Breast epithelium (tissue), 4 donors: Measurements from ENCODE around the gene BAZ2A. TPM values are rescaled to one million over a fixed set of nuclear protein-coding genes. Genes with fewer than 3 reads are reported as not detected.

Experiments
- DNase-seq, 2 donors: peaks; one replicate each; pipeline ENCODE4 v3.0.0-alpha.2; 2019; ENCODE audit warnings: low spot score in 2 of 2
- H3K27ac ChIP-seq, 2 donors: fragments of 200-600 bp; sonication (generic) in 1 of 2; one replicate each; pipeline ENCODE4 v1.5.1; 2016 to 2019; ENCODE audit warnings: mild to moderate bottlenecking in 1 of 2
- H3K27me3 ChIP-seq, 2 donors: fragments of 200-600 bp; sonication (generic) in 1 of 2; one replicate each; pipeline versions ENCODE4 v1.5.1 to v1.6.0; 2017 to 2019; ENCODE audit warnings: control low read depth in 1 of 2, mild to moderate bottlenecking in 1 of 2
- H3K36me3 ChIP-seq: fragments of 200-600 bp; one replicate; pipeline ENCODE4 v1.5.1; 2019
- H3K4me1 ChIP-seq, 2 donors: fragments of 200-600 bp; sonication (generic); one replicate each; pipeline ENCODE4 v1.5.1; 2016 to 2019; ENCODE audit warnings: control low read depth in 1 of 2
- H3K4me3 ChIP-seq, 3 donors: fragments of 200-600 bp; sonication (generic); 1 replicate in 2 of 3; 2 replicates in 1 of 3; pipeline ENCODE4 v1.5.1; 2016 to 2019; ENCODE audit warnings: mild to moderate bottlenecking in 3 of 3, moderate library complexity in 2 of 3
- H3K9me3 ChIP-seq, 2 donors: fragments of 200-600 bp; sonication (generic) in 1 of 2; one replicate each; pipeline ENCODE4 v1.5.1; 2016 to 2019; ENCODE audit warnings: control low read depth in 1 of 2
- CTCF ChIP-seq, 3 donors: fragments of 450-650 bp; IDR thresholded peaks; one replicate each; pipeline ENCODE4 v1.5.1; 2016 to 2017; ENCODE audit warnings: antibody characterized with exemption in 3 of 3, mild to moderate bottlenecking in 3 of 3, moderate library complexity in 3 of 3
- POLR2A ChIP-seq: fragments of 450-650 bp; IDR thresholded peaks from one replicate; pipeline ENCODE4 v1.6.1; 2016; ENCODE audit warnings: antibody characterized with exemption, mild to moderate bottlenecking, moderate library complexity
- POLR2AphosphoS5 ChIP-seq, 3 donors: sonication (generic); formaldehyde crosslinking; IDR thresholded peaks; one replicate each; pipeline ENCODE4 v1.6.1; 2017; ENCODE audit warnings: antibody characterized with exemption in 3 of 3
- intact Hi-C: fragments of 100-400 bp; cut with DNase I; formaldehyde crosslinking; loops from one replicate; pipeline ENCODE4 v1.15.1; 2023; ENCODE audit warnings: low total_unique reads
- total RNA-seq, 3 donors: library from RNA; depleted of rRNA; stranded (reverse); fragments of >200 nt; gene quantifications; one replicate each; pipeline ENCODE4 v1.1.0, GENCODE V29; 2016

Gene BAZ2A
- total RNA-seq, 3 donors from 2014 or later = 80.2 to 104 (median 81.0) TPM

- no peak for DNase-seq
Measured at GRCh38 chr12:56546680-56547079, 83.4 kb downstream of the BAZ2A start.

More at GRCh38 chr12:56546680-56547079, 83.4 kb downstream of the BAZ2A start:
- H3K4me1 ChIP-seq = no peaks in the 10 kb centered on the region
- TF ChIP-seq POLR2A (no peak), POLR2AphosphoS5 (IDR thresholded peaks at IDR 0.05) (no peak), CTCF (IDR thresholded peaks at IDR 0.05) (no peak)
- no peaks in the 10 kb centered on the region for H3K36me3 ChIP-seq
- no peak overlapping the region for H3K27ac ChIP-seq
- intact Hi-C loops = no loop called here
- H3K27me3 ChIP-seq = no peaks in the 10 kb centered on the region
- no peak overlapping the region for H3K4me3 ChIP-seq
- H3K9me3 ChIP-seq = no peaks in the 10 kb centered on the region

Other genes starting within 250 kb of the BAZ2A start
- gene TIMELESS, start 180.9 kb downstream of the BAZ2A start, total RNA-seq = 1 to 10 TPM; 4.5 to 7.2 (median 6.7) TPM
- not detected for gene MIP, start 175.7 kb downstream of the BAZ2A start, total RNA-seq
- 1 to 10 TPM; 2.9 to 4.8 (median 3.6) TPM for gene SPRYD4, start 161.7 kb downstream of the BAZ2A start, total RNA-seq
- 1 to 10 TPM in 2 of 3 donors, under 1 TPM in 1; 0.16 to 5.1 (median 4.6) TPM for gene GLS2, start 142.2 kb downstream of the BAZ2A start, total RNA-seq
- gene RBMS2, start 108.5 kb downstream of the BAZ2A start, total RNA-seq = 10 to 100 TPM; 22.9 to 27.5 (median 27.2) TPM
- gene ATP5F1B, start 15.7 kb upstream of the BAZ2A start, total RNA-seq = 100 to 1,000 TPM; 310 to 369 (median 328) TPM
- 100 to 1,000 TPM in 2 of 3 donors, 10 to 100 TPM in 1; 85.0 to 134 (median 111) TPM for gene PTGES3, start 58.0 kb upstream of the BAZ2A start, total RNA-seq
- gene NACA, start 95.0 kb upstream of the BAZ2A start, total RNA-seq = 1,000 to 10,000 TPM; 1,363 to 1,488 (median 1,386) TPM
- 10 to 100 TPM in 1 of 3 donors, 1 to 10 TPM in 2; 7.9 to 13.0 (median 8.3) TPM for gene PRIM1, start 122.0 kb upstream of the BAZ2A start, total RNA-seq
- 1 to 10 TPM in 1 of 3 donors, under 1 TPM in 2; 0.16 to 3.8 (median 0.98) TPM for gene HSD17B6, start 133.0 kb upstream of the BAZ2A start, total RNA-seq